Large intestine (tissue), 3 donors: ENCODE measurements around the gene SPIB. TPM values are rescaled to one million over a fixed set of nuclear protein-coding genes. Genes with fewer than 3 reads are reported as not detected.
"Not testable (repeated sequence)": the region's sequence is repeated elsewhere in the genome, so short reads cannot be mapped to it uniquely, and the experiment has no call there.

Experiments
- DNase-seq, 2 donors: peaks; one replicate each; pipeline versions ENCODE4 v3.0.0 to v3.0.0-alpha.2; 2013
- H3K27ac ChIP-seq: one replicate; pipeline ENCODE4 v1.5.1; 2013; ENCODE audit warnings: low read length
- H3K27me3 ChIP-seq: 2 replicates; pipeline ENCODE4 v1.6.1; 2013; ENCODE audit warnings: low read length; ENCODE audit not compliant: control insufficient read depth, insufficient read depth
- H3K36me3 ChIP-seq: 2 replicates; pipeline ENCODE4 v1.6.1; 2013; ENCODE audit warnings: low read length; ENCODE audit not compliant: control insufficient read depth, insufficient read depth
- H3K4me1 ChIP-seq: one replicate; pipeline ENCODE4 v1.6.1; 2013; ENCODE audit warnings: low read length; ENCODE audit not compliant: control insufficient read depth, insufficient read depth
- H3K4me3 ChIP-seq: one replicate; pipeline ENCODE4 v1.5.1; 2013; ENCODE audit warnings: low read length
- H3K9me3 ChIP-seq: one replicate; pipeline ENCODE4 v1.6.1; 2013; ENCODE audit warnings: mild to moderate bottlenecking, low read depth, low read length, moderate library complexity; ENCODE audit not compliant: control insufficient read depth
- WGBS: methylation state at CpG from one replicate; pipeline ENCODE4 v1.1.5; 2013; ENCODE audit warnings: low lambda C conversion rate; ENCODE audit not compliant: insufficient coverage; 5-methylcytosine and 5-hydroxymethylcytosine counted together
- polyA plus RNA-seq: library from polyadenylated mRNA; unstranded; fragments of 120-200 nt; gene quantifications from one replicate; pipeline ENCODE4 v1.2.1, GENCODE V29; 2013

Gene SPIB
- polyA plus RNA-seq, 1 donor = 13.5 TPM

DNA sequence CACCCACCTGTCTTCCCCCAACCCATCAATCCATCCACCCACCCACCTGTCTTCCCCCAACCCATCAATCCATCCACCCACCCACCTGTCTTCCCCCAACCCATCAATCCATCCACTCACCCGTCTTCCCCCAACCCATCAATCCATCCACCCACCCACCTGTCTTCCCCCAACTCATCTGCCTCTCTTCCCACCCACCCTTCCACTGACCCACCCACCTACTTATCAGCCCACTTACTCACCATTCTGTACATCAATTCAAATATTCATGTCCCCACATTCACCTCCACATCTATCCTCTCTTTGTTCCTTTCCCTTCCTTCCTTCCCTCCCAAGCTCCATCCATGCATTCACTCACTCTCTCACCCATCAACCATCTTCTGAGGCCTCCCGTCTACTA, 20.4 kb downstream of the SPIB start:
- H3K4me3 ChIP-seq = not testable (repeated sequence)
- WGBS = 100% methylated on average over 1 of the region's 2 CpGs

DNA sequence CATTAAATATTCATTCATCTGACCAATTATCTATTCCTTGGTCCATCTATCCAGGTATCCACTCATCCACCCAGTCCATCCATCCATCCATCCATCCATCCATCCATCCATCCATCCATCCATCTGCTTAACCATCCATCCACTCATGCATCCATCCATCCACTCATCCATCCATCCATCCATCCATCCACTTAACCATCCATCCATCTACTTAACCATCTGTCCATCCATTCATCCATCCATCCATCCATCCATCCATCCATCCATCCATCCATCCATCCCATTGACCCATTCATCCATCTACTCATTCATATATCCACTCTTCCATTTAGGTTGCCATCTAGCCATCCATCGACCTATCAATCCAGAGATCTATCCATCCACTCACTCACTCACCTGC, 25.3 kb downstream of the SPIB start:
- no peak for DNase-seq

More for the DNA sequence above, 20.4 kb downstream of the SPIB start:
- not testable (repeated sequence) for H3K27ac ChIP-seq, H3K4me1 ChIP-seq, H3K27me3 ChIP-seq, DNase-seq, H3K9me3 ChIP-seq, H3K36me3 ChIP-seq

DNA sequence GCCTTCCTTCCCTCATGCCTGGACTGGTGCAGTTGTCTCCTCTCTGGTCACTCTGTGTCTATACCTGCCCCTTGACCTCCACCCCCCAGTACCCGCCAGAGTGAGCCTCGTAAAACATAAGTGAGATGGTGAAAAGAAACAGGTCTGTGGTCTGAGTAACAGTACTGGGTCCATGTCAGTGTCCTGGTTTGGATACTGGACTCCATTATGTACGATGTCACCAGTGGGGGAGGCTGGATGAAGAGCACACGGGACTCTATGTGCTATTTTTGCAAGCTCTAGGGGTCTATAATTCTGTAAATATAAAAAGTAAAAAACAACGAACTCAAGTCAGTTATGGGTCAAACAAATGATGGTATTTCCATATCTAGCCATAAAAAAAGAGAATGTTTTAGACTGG, 28.3 kb downstream of the SPIB start:
- no peak overlapping the region for H3K4me3 ChIP-seq
- no CpG with 5 or more reads among the region's 5 CpGs for WGBS
- no peak overlapping the region for H3K27ac ChIP-seq

More for the DNA sequence above, 25.3 kb downstream of the SPIB start:
- WGBS = 100% methylated on average over 1 of the region's 1 CpG
- Histone ChIP-seq H3K27ac (no peak overlapping the region), H3K27me3 (no peaks in the 10 kb centered on the region), H3K9me3 (no peaks in the 10 kb centered on the region), H3K36me3 (no peaks in the 10 kb centered on the region), H3K4me3 (no peak overlapping the region), H3K4me1 (no peaks in the 10 kb centered on the region)

DNA sequence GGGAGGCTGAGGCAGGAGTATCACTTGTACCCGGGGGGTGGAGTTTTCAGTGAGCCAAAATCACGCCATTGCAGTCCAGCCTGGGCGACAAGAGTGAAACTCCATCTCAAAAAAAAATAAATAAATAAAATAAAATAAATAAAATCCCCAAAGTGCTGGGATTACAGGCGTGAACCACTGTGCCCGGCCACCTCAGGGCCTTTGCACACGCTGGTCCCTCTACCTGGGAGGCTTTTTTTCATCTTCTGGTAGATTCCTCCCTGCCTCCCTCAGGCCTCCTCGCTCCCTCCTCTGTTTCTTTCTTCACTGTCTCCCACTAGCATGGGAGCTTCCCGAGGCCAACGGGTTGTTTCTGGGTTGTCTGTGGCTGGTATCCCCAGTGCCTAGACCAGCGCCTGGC, 29.0 kb downstream of the SPIB start:
- Histone ChIP-seq H3K4me3 (no peak overlapping the region), H3K36me3 (no peaks in the 10 kb centered on the region), H3K4me1 (no peaks in the 10 kb centered on the region), H3K27me3 (peaks cover 6% of the 10 kb centered on the region), H3K27ac (no peak overlapping the region), H3K9me3 (no peaks in the 10 kb centered on the region)
- WGBS = 94% methylated on average over 5 of the region's 10 CpGs
- no peak for DNase-seq

More for the DNA sequence above, 28.3 kb downstream of the SPIB start:
- no peak for DNase-seq
- Histone ChIP-seq H3K9me3 (no peaks in the 10 kb centered on the region), H3K27me3 (peaks cover 6% of the 10 kb centered on the region), H3K4me1 (no peaks in the 10 kb centered on the region), H3K36me3 (no peaks in the 10 kb centered on the region)

DNA sequence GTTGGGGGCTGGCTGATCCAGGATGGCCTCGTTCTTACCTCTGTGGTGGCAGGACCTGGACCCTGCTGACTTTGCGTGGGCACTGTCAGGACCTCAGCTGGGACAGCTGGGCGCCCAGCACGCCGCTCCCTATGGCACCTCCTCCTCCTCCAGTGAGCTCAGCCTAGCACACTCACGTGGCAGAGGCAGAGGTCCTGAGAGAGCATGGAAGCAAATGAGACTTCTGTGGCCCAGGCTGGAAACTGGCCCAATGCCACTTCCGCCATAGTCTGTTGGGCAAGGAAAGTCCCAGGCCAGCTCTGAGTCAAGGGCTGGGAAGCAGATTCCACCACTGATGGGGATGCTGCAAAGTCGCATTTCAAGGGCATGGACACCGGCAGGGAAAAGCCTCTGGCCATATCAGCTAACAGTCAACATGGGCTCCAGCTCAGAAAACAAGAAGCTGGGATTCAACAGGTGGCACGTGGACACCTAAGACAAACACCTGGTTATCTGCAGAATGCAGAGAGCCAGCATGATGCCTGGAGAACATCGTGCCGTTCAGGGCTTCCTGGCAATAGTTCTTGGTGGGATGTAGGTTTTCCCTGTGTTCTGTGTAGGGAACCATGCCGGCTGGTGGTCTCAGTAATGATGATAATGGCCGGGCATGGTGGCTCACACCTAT, 30.6 kb downstream of the SPIB start:
- Histone ChIP-seq H3K27me3 (peaks cover 6% of the 10 kb centered on the region), H3K36me3 (no peaks in the 10 kb centered on the region), H3K9me3 (no peaks in the 10 kb centered on the region), H3K4me3 (no peak overlapping the region), H3K4me1 (no peaks in the 10 kb centered on the region), H3K27ac (no peak overlapping the region)
- DNase-seq = no peak
- WGBS = no CpG with 5 or more reads among the region's 14 CpGs

DNA sequence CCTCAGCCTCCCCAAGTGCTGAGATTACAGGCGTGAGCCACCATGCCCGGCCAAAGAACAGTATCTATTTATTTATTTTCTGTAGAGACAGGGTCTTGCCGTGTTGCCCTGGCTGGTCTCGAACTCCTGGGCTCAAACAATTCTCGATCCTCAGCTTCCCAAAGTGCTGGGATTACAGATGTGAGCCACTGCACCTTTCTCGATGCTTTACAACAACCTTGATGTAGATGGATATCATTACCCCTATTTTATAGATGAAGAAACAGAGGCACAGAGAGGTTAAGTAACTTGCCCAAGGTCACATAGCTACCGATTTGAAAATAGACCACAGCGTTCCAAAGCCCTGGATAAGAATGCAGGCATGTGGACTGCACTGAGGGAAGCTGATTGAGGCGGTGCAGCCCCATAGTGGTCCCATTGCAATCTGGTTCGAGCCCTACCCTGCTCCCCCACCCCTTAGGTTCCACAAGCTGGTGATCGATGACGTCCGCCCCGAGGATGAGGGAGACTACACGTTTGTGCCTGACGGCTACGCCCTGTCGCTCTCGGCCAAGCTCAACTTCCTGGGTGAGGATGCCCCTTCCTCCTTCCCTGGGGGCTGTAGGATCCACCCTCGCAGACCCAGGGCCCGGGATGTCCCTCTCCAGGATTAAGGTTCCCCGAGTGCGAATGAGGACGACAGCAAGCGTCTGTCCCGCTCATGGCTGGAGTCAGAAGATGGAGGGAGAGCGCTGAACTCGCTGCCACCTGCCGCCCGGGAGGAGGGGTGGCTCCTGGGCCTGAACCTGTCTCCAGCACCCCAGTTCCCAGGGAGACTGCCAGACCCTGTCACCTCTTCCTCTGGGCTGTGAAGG, 31.9 kb downstream of the SPIB start:
- H3K4me1 ChIP-seq = no peaks in the 10 kb centered on the region
- no peaks in the 10 kb centered on the region for H3K36me3 ChIP-seq
- WGBS = no CpG with 5 or more reads among the region's 30 CpGs
- H3K4me3 ChIP-seq = no peak overlapping the region
- no peak overlapping the region for H3K27ac ChIP-seq
- no peaks in the 10 kb centered on the region for H3K9me3 ChIP-seq
- H3K27me3 ChIP-seq = peaks cover 6% of the 10 kb centered on the region
- DNase-seq = no peak

DNA sequence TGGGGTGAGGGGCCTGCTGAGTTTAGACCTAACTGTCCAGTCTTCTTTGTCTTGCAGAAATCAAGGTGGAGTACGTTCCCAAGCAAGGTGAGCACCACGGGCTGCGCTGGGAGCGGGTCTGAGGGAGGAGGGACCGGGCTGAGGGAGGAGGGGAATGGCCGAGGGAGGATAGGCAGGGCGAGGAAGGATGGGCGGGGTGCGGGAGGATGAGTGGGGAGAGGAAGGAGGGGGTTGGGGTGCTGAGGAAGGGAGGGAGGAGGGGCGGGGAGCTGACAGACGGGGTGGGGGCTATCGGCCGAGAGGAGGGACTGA, 32.4 kb downstream of the SPIB start:
- no CpG with 5 or more reads among the region's 13 CpGs for WGBS
- H3K4me1 ChIP-seq = no peaks in the 10 kb centered on the region
- no peak overlapping the region for H3K4me3 ChIP-seq
- no peak for DNase-seq
- H3K27ac ChIP-seq = no peak overlapping the region
- H3K9me3 ChIP-seq = no peaks in the 10 kb centered on the region
- peaks cover 6% of the 10 kb centered on the region for H3K27me3 ChIP-seq
- no peaks in the 10 kb centered on the region for H3K36me3 ChIP-seq

DNA sequence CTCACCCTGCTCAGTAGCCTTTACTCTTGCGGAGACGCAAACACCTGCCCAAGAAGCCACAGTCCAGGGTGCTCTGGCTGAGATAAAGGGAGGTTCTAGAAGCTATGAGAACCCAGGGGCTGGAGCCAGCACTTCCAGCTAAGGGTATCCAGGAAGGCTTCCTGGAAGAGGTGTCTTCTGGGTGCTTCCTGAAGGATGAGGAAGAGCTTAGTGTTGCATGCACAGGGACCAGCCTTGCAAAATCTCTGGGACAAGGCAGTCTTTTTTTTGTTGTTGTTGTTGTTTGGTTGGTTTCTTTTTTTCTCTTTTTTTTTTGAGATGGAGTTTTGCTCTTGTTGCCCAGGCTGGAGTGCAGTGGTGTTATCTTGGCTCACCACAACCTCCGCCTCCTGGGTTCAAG, 34.5 kb downstream of the SPIB start:
- no peaks in the 10 kb centered on the region for H3K4me1 ChIP-seq
- no CpG with 5 or more reads among the region's 3 CpGs for WGBS

DNA sequence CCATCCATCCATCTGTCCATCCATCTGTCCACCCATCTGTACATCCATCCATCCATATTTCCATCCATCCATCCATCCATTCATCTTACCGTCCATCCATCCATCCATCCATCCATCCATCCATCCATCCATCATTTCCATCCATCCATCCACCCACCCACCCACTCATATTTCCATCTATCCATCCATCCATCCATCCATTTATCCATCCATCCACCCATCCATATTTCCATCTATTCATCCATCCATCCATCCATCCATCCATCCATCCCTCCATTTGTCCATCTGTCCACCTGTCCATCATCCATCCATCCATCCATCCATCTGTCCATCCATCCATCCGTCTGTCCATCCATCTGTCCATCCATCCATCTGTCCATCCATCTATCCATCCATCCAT, 37.3 kb downstream of the SPIB start:
- WGBS = 90% methylated on average over 2 of the region's 2 CpGs
- H3K9me3 ChIP-seq = no peaks in the 10 kb centered on the region
- H3K36me3 ChIP-seq = no peaks in the 10 kb centered on the region
- H3K4me3 ChIP-seq = no peak overlapping the region
- no peak overlapping the region for H3K27ac ChIP-seq
- no peak for DNase-seq
- H3K4me1 ChIP-seq = no peaks in the 10 kb centered on the region
- peaks cover 30% of the 10 kb centered on the region for H3K27me3 ChIP-seq

More for the DNA sequence above, 34.5 kb downstream of the SPIB start:
- H3K36me3 ChIP-seq = no peaks in the 10 kb centered on the region
- no peaks in the 10 kb centered on the region for H3K9me3 ChIP-seq
- no peak overlapping the region for H3K27ac ChIP-seq
- peaks cover 13% of the 10 kb centered on the region for H3K27me3 ChIP-seq
- H3K4me3 ChIP-seq = no peak overlapping the region
- DNase-seq = no peak

DNA sequence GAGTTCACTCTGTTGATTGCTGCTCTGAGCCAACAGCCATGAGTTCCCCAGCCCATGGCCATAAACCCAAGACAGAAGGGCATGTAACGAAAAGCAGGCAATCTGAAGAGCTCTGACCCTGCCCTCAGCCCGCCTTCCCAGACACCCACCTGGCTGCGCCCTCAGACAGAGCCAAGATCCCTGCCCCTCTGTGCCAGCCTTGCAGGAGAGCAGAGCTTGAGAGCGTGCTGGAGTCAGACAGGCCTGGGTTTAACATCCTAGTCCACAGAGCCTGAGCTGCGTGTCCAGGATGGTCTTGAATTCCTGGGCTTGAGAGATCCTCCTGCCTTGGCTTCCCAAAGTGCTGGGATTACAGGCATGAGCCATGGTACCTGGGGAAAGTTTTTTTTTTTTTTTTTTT, 38.6 kb downstream of the SPIB start:
- Histone ChIP-seq H3K9me3 (no peaks in the 10 kb centered on the region), H3K27ac (no peak overlapping the region), H3K4me1 (no peaks in the 10 kb centered on the region), H3K4me3 (no peak overlapping the region), H3K36me3 (no peaks in the 10 kb centered on the region), H3K27me3 (peaks cover 29% of the 10 kb centered on the region)
- DNase-seq = no peak
- WGBS = no CpG with 5 or more reads among the region's 5 CpGs
